Measurements from ENCODE around the gene ZHX3.
A peak's percentile ranks its signal among the peaks of the same experiment; 100 is the strongest.
"Not testable (repeated sequence)": the region's sequence is repeated elsewhere in the genome, so short reads cannot be mapped to it uniquely, and the experiment has no call there.

The ZHX3 gene

DNA sequence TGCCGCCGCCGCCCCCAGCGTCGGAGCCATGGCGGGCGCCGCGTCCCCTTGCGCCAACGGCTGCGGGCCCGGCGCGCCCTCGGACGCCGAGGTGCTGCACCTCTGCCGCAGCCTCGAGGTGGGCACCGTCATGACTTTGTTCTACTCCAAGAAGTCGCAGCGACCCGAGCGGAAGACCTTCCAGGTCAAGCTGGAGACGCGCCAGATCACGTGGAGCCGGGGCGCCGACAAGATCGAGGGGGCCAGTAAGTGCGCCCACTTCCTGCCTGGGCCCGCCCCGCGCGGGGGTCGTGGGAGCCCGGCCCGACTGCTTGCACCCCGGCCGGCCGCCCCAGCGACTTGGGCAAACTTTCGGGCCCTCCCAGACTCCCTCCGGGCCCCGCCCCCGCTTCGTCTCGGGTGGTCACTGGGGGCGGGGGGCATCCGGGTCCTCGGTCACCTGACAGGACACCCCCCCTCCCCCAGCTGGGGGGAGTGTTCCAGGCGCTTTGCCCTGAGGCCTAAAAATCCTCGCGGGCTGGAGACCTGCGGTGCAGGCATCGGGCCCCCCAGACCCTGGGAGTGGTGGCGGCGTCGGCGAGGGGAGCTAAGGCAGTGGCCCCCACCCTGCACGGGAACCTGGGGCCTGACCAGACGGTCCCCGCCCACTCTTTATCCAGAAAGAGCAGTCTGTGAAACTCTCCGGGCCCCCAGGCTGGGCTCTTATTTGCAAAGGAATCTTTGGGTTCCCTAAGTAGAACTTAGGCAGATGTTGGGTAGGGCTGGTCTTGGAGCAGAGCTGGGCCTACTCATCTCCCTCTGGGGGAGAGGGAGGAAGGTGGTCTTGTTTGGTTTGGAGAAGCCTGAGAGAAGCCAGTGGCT, 179.7 kb downstream of the ZHX3 start:
- peak; percentile 32 to 38 for DNase-seq (ENCODE audit: low read depth in 1 of 2, low spot score in 1 of 2)

- DNase-seq (ENCODE audit: low read depth in 1 of 2, low spot score in 1 of 2): peak; percentile 59 to 79
Measured at GRCh38 chr20:41136680-41137613, 180.6 kb downstream of the ZHX3 start, which contains the start of gene PLCG1. TSS of gene PLCG1 (plus strand) at chr20:41137543. CDS start at chr20:41137642, 99 bp downstream.

DNA sequence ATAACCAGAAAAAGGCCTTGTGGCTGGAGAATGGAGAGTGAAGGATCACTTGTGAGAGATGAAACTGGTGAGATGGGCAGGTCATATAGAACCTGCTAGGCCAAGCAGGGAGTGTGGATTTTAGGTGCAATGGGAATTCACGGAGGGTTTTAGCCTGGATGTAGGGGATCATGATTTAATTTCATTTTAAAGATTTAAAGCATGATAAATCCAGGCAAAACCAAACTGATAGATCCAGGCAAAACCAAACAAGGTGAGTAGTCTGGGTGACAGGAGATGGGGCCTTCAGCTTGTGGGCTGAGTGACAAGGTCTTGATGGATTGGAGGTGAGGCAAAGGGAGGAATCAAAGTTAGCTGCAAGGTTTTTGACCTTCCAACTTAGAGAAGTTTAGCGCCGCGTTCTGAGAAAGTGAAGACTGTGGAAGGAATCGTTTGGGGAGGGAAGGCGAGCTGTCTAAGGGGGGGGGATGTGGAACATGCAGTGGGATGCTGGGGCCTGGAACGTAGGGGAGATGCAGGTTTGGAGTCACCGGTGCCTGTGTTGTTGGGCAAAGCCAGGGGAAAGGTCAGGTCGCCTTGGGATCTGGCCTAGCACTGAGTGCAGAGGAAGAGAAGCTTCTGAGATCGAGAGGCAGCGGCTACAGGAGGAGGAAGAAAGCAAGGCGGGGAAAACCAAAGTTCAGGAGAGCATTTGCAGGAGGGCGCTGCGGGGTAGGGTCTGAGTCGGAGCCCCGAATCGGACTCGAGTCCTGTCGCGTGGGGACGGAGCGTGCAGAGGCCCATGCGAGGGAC, 181.4 kb downstream of the ZHX3 start:
- DNase-seq (ENCODE audit: low read depth in 1 of 2, low spot score in 1 of 2): no peak

DNA sequence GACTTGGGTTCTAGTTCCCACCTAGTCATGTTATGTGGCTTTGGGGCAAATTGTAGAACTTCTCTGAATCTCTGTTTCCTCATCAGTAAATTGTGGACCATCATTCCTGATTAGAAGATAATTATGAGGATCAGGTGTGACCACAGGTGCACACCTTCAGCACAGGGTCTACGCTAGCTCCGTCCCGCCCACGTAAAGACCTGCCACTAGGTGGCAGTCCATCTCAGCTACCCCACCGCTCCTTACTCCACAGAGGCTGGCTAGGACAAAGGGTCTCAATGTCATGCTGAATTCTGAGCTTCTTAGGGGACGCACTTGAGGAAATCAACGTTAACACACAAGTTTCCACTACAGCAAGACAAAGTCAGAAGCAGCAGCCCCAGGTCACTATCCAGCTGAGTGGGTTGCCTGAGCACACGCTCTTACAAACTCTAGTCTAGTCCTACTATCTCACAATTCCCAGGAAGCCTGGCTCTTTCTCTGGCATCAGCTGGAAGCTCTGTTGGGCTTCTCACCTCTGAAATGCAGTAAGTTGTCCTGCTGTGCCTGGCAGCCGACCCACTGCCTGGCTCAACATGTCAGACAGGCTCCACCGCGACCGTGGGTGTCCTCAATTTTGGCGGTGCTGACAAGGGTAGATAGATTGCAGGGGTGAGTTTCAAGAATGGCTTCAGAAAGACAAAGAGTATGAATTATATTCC, 182.2 kb downstream of the ZHX3 start:
- DNase-seq (ENCODE audit: low read depth in 1 of 2, low spot score in 1 of 2): peak; percentile 36 to 49

DNA sequence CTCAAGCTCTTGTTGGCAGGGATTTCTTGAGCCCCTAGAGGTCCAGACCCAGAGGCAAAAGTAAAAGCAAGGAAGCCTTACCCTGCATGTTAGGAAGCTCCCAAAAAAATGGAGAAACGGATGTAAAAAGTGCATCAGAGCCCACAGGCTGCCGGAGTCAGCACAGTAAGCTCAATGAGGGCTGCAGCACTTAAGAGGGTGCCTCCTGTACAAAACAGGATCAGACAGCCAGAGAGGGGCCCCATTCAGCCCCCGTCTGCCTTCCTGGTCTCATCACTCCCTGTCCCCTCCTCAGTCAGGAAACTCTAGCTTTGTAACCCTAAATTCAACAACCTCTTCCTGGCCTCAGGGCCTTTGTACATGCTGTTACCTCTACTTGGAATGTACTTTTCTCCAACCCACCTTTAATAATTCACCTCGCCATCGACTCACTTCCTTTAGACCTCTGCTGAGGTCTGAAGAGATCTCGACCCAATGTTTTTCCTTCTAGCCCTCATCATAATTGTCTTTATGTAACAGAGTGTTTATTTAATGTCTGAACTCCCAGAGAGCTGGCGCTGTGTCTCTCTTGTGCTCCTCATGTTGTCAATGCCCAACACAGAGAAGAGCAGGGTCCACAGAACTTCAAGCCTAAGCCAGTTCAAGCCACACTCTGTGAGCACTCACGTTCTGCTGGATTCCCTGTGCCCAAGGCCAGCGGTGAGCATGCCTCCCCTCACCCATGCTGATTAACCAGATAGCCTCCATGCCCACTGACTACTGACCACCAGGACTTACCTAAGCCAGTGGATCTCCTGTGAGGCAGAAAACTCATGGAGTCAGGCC, 183.0 kb downstream of the ZHX3 start:
- no peak for DNase-seq (ENCODE audit: low read depth in 1 of 2, low spot score in 1 of 2)

DNA sequence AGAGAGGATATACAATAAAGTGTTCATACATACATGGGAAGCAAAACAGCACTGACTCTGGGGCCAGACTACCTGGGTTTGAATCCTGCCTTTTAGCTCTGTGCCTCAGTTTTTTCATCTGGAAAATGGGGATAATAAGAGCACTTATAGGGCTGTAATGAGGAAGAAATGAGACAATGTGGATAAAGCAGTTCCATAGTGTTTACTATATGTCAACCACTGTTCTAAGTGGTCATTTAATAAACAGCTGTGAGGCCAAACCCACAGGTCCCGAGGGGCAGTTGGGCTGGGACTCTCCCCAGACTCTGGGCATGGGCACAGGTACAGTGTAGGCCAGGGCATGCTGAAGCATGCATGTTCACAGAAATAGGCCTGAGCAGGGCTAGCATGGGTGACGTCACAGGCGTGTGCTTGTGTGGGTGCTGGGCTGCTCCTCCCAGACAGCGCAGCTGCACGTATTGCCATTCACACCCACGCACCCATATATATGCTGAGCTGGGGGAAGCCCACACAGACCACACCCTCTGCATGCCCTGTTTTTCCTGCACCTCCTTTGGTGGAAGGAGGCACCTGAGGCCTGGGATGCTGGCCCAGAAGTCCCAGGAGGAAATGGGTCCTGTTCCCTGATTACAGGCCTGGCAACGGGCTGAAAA, 183.7 kb downstream of the ZHX3 start:
- DNase-seq (ENCODE audit: low read depth in 1 of 2, low spot score in 1 of 2): no peak

DNA sequence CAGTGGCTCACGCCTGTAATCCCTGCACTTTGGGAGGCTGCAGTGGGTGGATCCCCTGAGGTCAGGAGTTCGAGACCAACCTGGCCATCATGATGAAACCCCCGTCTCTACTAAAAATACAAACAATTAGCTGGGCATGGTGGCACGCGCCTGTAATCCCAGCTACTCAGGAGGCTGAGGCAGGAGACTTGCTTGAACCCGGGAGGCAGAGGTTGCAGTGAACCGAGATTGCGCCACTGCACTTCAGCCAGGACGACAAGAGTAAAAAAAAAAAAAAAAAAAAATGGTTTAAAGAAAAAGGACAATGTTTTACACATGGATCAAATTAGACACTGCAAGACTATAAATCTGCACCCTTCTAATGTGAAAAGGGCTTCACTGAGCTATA, 185.1 kb downstream of the ZHX3 start:
- DNase-seq (ENCODE audit: low read depth in 1 of 2, low spot score in 1 of 2): not testable (repeated sequence)

- no peak for DNase-seq (ENCODE audit: low read depth in 1 of 2, low spot score in 1 of 2)
Measured at GRCh38 chr20:41131594-41132387, 185.7 kb downstream of the ZHX3 start.
